GM18508 (cell line): Measurements from ENCODE around the gene NBPF1.
"Not testable (repeated sequence)": the region's sequence is repeated elsewhere in the genome, so short reads cannot be mapped to it uniquely, and the experiment has no call there.

Source experiments
- ATAC-seq: cut with Tn5 transposase; IDR thresholded peaks from one replicate; pipeline ENCODE4 v1.9.1; 2021; ENCODE audit warnings: moderate number of reproducible peaks; ENCODE audit not compliant: insufficient read depth, unreplicated experiment

NBPF1 gene

DNA sequence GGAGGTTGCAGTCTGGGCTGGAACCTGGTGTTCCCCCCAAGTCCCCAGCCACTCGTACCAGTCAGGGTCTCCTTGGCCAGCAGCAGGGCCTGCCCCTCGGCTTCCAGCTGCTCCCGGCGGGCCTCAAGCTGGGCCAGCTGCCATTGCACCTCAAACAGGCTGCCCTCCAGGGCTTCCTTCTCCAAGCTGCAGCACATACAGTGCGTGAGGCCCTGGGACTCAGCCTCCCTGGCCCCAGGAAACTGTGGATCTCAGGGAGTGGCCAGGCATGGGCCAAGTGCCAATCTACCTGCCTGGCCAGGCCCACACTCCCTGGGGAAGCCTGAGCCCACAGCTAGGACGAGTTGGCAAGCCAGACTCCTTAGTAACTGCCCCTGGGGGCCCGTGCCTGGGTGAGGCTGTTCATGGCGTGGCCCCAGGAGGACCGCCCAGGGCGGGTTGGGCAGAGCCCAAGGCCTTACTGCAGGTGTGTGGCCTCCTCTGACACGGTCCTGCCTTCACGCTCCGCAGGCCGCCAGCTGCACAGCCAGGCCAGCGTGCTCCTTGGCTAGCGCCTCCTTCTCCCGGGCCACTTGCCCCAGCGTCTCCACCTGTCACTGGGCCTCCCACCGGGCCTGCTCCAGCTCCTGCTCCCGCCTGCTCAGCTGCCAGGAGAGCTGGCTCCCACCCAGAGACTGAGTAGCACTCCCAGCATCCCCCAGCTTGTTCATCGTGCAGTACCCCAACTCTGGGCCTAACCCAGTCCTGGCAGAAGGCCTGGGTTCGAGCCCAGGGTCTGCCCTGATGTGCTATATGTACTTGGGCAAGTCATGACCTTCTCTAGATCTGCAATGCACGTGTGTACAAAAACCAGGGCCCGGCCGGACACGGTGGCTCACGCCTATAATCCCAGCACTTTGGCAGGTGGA is 10.7 kb upstream of the NBPF1 start:
- not testable (repeated sequence) for ATAC-seq

DNA sequence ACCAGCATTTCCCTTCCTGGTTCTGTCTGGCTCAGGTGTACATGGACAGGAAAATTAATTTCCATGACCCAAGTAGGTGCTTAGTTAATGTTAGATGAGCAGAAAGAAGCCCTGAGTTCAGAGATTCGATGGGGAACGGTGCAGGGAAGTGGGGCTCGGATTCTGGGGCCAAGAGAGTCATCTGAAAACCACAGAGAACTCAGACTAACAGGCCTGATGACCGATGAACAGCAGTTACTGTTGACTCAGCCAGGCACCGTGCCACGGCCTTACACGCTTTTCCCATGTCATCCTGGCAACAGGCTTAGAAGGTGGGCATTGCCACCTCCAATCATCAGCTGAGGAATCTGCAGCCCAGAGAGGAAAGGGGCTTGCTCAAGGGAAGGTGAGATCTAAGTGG is 10.0 kb upstream of the NBPF1 start:
- ATAC-seq: not testable (repeated sequence)

DNA sequence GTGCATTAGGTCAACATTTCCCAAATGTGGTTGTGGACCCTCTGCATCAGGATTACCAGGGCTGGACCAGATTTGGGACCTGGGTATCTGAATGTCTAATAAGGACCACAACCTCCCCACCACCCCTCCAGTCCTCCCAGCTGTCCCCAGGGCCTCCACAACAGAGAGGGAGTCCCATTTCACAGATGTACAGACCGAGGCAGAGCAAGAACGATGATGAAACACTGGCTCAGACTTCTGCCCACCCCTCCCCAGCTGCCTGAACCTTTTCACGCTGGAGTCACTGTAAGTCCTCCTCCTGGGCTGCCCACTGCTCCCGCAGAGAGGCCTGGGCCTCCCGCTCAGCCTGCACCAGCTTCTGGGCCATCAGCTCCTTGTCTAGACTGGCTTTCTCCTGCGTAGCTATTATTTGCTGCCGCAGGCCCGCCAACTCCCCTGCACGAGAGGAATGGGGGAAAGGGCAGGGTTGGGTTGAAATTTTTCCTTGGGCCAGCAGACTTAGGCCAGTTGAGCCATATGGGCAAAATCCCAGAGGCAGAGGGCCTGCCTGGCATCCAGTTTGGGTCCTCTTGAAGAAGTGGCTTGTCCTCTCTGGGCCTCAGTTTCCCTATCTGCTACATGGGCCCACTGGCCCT is 8.4 kb upstream of the NBPF1 start:
- ATAC-seq: not testable (repeated sequence)

DNA sequence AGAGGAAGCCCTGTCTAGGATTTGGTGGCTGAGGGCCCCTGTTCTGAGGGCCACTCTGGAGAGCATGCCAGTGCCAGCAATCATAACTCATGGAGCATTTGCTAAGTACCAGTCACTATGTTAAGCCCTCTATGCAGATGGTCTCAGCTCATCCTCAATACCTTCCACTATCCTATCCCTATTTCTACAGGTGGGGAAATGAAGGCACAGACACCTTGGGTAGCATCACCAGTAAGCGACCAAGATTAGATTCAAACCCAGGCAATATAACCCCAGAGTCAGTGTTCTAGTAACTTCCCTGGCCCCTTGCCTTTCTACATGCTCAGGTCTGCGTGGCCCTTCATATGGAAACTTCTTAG is 7.9 kb upstream of the NBPF1 start:
- no peak for ATAC-seq

DNA sequence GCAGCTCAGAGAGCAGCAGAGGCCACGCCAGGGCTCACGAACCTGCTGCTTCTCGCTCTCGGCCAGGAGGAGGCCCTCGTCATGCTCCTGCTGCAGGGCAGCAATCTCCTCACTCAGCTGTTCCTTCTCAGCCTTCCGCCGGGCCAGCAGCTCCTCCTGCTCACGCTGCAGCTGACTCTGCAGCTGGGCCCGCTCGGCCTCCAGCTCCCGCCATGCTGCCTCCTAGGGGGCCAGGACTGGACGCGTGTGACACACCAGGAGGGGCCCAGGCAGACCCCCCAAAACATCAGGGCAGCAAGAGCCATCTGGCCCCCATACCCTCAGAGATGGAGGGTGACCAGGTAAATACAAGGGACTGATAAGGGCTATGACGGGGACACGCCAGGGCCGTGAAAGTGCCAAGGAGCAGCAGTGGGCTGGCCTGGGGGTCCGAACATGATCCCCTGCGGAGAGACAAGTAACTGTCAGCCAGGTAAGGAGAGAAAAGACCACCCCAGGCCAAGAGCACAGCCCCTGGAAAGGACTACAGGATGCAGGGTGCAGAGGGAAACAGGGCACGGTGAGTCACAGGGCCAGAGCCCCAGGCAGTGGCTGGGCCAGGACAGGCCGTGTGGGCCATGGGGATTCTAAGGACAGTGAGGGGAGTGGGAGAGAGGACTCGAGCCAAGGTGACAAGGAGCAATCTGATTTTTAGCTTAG is 6.6 kb upstream of the NBPF1 start:
- not testable (repeated sequence) for ATAC-seq

DNA sequence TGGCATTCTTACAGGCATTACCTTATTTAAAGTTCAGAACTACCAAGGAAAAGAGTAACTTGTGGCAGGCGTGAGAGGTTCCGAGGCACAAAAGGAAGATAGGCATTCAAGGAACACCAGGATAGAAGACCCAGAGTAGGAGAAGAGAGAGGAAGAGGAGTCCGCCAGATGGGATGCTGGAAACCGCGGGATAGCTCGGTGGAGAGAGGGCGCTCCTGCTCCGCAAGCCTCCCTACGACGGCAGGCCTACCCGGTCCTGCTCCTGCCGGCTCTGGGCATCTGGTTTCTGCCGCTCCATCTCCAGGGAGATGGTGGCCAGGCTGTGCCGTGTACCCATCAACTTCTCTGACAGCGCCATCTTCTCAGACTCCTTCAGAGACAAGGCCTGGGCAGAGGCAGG is 5.4 kb upstream of the NBPF1 start:
- ATAC-seq: no peak

DNA sequence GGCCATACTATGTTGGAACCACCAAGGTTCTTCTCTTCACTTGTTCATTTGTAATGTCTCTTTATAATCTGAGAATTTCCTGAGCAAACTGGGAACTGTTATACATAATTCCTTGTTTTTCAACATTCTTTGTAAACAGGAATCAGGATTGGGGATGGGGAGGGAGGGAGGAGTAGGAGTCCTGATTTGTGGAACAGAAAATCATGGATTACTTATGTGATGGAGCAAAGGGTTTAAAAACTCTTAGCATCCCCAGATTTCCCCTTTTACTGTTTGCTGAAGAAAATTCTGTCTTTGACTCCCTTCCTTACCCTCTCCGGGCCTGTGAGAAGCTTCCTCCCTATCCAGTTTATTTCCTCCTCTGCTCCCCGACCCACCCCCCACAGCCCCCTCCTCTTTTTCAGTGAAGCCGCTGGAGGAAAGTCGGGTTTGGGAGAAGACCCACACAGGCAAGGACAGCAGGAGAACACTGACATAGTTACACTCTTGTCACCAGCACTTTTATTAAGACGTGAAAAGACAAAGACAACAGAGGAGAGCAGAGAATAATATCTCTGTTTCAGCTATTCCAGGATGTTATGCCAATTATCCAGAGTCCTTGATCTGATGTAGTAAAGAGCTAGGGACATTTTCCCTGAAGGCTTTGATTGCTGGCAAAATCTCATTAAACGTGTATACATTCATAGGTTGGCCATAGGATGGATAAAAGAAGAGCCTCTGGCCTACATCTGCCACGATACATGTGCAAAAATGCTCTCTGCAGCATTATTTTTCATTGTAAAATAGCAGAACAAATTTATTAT is 4.6 kb upstream of the NBPF1 start:
- ATAC-seq: no peak

DNA sequence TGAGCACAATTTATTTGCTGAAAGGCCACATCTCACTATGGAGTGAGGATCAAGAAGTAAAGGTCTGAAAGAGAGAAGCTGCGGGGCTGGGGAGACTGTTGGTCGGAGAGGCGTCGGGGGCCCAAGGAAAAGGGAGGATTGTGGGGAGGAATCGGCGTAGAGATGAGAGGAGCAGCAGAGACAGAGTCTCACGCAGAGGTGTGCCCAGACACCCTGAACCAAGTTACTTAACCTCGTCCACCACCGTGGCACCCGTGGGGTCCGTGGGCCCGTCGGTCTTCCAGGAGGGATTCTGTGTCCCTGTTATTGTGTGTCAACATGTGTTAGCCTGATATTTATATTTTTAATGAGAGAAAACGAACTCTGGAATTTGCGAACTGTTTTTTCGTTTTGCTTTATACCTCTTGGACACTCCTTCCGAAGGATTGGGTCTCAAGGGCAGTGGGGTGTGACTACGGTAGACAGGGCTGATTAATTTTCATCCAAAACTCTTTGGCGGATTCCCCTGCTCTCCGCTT is 3.8 kb upstream of the NBPF1 start:
- ATAC-seq: no peak

DNA sequence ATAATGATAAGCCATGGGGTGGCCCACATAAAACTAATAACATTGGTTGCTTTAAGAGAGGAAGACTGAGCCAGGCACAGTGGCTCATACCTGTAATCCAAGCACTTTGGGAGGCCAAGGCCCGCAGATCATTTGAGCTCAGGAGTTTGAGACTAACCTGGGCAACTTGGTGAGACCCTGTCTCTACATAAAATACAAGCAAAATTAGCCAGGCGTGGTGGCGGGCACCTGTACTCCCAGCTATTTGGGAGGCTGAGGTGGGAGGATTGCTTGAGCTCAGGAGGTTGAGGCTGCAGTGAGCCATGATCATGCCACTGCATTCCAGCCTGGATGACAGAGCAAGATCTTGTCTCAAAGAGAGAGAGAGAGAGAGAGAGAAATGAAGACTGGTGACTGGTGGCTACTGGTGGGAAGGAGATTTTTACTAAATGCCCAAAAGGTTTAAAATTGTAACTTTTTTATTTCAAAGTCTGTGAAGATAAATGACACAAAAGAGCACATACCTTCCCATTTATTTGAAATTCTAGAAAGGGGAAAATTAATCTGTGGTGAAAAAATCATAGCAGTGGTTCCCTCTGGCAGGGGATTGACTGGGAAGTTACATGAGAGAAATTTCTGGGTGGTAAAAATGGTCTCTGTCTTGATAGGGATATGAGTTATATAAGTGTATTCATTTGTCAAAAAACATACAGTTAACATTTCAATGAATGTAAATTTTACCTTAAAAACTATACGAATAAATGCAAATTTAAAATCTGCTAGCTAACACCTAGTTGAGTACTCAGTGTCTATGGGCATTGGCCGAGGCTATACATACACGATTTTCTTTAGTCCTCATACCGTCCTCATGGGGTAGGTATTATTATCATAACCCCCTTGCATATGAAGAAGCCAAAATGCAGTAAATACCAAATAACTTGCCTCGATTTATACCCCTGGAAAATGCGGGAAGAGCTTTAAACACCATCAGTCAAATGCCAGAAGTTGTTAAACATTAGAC is 2.2 kb upstream of the NBPF1 start:
- ATAC-seq: no peak

DNA sequence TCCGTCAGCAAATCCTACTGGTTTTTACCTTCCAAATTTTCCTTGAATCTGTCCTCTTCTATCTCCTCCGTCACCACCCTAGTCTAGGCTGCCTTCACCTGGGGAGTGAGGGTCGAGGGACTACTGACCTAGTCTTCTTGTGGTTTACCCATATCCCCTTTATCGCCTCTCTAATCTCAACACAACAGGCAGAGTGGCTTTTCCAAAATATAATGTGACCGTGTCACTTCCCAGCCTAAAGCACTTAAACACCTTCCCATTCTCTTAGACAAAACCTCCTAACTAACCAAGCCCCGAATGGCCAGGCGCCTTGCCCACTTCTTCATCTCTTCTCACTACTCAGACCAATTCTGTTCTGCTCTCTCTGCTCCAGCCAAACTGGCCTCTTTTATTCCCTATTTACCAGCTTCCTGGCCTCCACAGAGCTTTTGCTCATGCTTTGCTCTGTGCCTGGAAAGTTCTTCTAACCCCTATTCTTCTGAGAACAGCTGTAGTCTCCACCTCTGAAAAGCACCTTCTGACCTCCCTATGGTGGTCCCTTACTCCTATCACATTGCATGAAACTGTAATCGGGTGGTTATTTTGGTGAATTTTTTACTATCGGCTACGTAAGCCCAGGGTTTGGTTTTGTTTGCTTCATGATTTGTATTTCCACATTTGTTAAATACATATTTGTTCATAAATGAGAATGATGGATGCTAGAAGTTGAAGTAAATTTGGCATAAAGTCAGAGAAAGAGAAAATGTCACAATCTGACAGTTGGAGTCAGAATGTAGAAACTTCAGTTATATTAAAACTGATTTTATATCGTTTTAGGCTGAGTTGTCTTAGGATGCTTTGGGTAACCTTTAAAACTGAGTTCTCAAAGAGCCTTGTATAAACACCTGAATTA is 1.2 kb upstream of the NBPF1 start:
- ATAC-seq: no peak

DNA sequence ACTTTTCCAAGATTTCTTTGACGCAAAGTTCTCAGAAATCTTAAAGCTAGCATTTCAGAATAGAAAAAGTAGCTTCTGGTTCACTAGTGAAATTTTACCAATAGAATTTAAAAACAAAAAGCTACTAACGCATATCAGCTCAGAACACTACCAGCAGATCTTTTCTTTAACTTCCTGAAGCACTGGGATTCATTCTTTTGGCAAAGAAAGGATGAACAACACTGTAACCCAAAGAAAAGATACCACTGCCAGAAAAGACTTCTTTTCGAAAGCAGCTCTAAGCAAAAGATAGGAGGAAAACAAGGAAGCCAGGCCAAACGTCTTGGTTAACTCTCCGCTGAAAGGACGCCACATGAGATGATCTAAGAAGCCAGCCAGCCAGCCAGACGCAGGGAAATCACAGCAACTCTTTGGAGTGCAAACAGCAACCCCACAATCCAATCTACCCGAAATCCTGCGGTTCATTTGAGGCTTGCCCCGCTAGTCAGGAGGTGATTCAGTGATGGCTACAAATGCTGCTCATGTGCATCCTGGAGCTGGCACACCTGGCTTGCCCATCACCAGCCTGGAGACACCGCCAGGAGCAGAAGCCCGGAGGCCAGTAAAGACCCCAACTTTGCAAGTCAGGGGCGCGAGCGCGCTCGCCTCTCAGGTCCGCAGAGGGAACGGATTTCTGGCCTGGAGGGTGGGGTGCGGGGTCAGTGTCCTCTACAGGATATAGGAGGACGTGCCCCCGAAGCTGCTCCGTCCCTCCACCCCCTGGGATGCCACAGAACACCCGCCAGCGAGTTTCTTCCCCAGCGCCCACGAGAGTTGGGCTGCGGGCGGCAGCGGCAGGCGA is 812 bp downstream of the NBPF1 start:
- no peak for ATAC-seq

DNA sequence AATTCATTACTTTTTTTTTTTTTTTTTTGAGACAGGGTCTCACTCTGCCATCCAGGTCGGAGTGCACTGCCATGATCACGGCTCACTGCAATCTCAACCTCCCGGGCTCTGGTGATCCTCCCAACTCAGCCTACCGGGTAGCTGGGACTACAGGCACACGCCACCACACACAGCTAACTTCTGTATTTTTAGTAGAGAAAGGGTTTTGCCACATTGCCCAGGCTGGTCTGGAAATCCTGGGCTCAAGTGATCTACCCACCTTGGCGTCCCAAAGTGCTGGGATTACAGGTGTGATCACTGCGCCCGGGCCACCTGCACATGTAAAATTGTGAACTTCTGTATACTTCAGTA is 1.4 kb downstream of the NBPF1 start:
- not testable (repeated sequence) for ATAC-seq

DNA sequence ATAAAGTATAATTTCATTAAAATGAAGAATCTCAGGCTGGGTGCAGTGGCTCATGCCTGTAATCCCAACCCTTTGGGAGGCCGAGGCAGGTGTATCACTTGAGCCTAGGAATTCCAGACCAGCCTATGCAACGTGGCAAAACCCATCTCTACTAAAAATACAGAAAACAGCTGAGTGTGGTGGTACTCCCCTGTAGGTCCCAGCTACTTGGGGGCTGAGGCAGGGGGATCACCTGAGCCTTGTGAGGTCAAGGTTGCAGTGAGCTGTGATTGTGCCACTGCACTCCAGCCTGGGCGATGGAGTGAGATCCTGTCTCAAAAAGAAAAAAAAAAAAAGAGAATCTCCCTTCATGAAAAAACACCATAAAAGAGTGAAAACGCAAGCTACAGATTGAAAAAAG is 2.2 kb downstream of the NBPF1 start:
- not testable (repeated sequence) for ATAC-seq

DNA sequence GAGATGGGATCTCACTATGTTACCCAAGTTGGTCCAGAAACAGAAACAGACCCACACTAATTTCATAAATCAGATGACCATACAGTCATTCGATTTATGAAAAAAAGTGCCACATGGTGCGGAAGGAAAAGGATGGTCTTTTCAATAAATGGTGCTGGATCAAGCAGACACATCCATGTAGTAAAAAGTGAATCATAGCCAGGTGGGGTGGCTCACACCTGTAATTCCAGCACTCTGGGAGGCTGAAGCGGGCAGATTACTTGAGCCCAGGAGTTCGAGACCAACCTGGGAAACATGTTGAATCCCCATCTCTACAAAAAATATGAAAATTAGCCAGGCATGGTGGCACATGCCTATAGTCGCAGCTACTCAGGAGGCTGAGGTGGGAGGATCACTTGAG is 2.8 kb downstream of the NBPF1 start:
- ATAC-seq: not testable (repeated sequence)

DNA sequence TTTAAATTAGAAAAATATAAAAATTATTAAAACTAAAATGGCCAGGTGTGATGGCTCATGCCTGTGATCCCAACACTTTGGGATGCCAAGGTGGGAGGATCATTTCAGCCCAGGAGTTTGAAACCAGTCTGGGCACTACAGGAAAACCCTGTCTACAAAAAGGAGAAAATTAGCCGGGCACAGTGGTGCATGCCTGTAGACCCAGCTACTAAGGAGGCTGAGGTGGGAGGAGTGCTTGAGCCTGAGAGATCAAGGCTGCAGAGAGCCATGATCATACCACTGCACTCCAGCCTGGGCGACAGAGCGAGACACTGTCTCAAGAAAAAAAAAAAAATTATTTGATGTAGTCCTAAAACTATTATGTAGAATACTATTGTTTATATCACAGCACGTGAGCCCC is 3.6 kb downstream of the NBPF1 start:
- ATAC-seq: not testable (repeated sequence)

DNA sequence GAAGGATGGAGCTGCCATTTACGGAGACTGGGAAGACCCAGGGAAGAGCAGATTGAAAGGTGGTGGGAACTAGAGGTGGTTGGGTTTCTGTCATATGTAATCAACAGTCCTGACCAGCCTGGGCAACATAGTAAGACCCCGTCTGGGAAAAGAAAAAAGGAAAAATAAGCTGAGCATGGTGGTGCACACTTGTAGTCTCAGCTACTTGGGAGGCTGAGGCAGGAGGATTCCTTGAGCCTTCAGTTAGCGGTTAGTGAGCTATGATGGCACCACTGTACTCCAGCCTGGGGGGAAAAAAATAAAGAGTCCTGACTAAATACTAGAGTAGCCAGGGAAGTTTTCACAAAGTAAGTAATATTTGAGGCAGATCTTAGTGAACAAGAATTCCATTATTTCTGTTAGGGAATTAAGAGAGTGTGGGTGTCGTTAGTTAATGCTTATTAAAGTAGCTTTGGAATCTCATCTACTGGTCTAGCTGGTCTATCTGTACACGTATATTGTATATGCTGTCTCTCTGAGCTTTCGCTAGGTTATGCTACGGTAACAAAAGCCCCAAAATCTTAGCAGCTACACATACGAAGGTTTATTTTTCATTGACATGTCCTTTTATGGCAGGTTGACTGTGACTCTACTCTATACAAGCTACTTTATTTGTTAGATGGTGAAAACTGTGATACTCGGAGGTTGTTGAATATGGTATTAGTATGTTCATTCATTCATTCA is 4.4 kb downstream of the NBPF1 start:
- ATAC-seq: no peak
